Mesendoderm (in vitro differentiated cells): Measurements from ENCODE around the gene CD44. TPM values are rescaled to one million over a fixed set of nuclear protein-coding genes. Genes with fewer than 3 reads are reported as not detected.
"Not testable (repeated sequence)": the region's sequence is repeated elsewhere in the genome, so short reads cannot be mapped to it uniquely, and the experiment has no call there.

ENCODE experiments used
- DNase-seq: peaks from one replicate; pipeline ENCODE4 v3.0.0; 2013
- H2AK5ac ChIP-seq: 2 replicates; pipeline ENCODE4 v1.6.1; 2013; ENCODE audit warnings: low read length, inconsistent platforms
- H2BK120ac ChIP-seq: 2 replicates; pipeline ENCODE4 v1.6.1; 2013; ENCODE audit warnings: low read depth, mild to moderate bottlenecking, low read length, moderate library complexity, mixed read lengths
- H2BK15ac ChIP-seq: replicated peaks from 2 replicates; pipeline ENCODE4 v1.6.1; 2013; ENCODE audit warnings: low read depth, mild to moderate bottlenecking, moderate library complexity
- H2BK5ac ChIP-seq: 2 replicates; pipeline ENCODE4 v1.6.1; 2013; ENCODE audit warnings: low read length, inconsistent platforms
- H3K18ac ChIP-seq: 2 replicates; pipeline ENCODE4 v1.6.1; 2013; ENCODE audit warnings: mild to moderate bottlenecking, low read length, mixed read lengths
- H3K23ac ChIP-seq: one replicate; pipeline ENCODE4 v1.6.1; 2013; ENCODE audit warnings: low read length
- H3K27ac ChIP-seq: 2 replicates; pipeline ENCODE4 v1.5.1; 2013; ENCODE audit warnings: low read depth, mild to moderate bottlenecking, inconsistent platforms, low read length, moderate library complexity
- H3K27me3 ChIP-seq: 2 replicates; pipeline ENCODE4 v1.6.1; 2013; ENCODE audit warnings: low read length, control low read depth, mild to moderate bottlenecking, inconsistent platforms; ENCODE audit not compliant: insufficient read depth, poor library complexity
- H3K36me3 ChIP-seq: 2 replicates; pipeline ENCODE4 v1.6.1; 2013; ENCODE audit warnings: low read length, inconsistent platforms; ENCODE audit not compliant: control insufficient read depth, insufficient read depth
- H3K4ac ChIP-seq: one replicate; pipeline ENCODE4 v1.6.1; 2013; ENCODE audit warnings: low read depth, mild to moderate bottlenecking, low read length, moderate library complexity
- H3K4me1 ChIP-seq: 2 replicates; pipeline ENCODE4 v1.6.1; 2013; ENCODE audit warnings: low read depth, low read length, inconsistent platforms; ENCODE audit not compliant: control insufficient read depth
- H3K4me2 ChIP-seq: 2 replicates; pipeline ENCODE4 v1.6.1; 2013; ENCODE audit warnings: low read length
- H3K4me3 ChIP-seq: 2 replicates; pipeline ENCODE4 v1.5.1; 2013; ENCODE audit warnings: mild to moderate bottlenecking, low read length
- H3K56ac ChIP-seq: one replicate; pipeline ENCODE4 v1.6.1; 2013; ENCODE audit warnings: low read length
- H3K79me1 ChIP-seq: 2 replicates; pipeline ENCODE4 v1.6.1; 2013; ENCODE audit warnings: low read length, inconsistent platforms
- H3K79me2 ChIP-seq: 2 replicates; pipeline ENCODE4 v1.6.1; 2013; ENCODE audit warnings: mild to moderate bottlenecking, low read length; ENCODE audit not compliant: control insufficient read depth, insufficient read depth
- H3K9ac ChIP-seq: 2 replicates; pipeline ENCODE4 v1.6.1; 2013; ENCODE audit warnings: low read length, inconsistent platforms
- H4K5ac ChIP-seq: one replicate; pipeline ENCODE4 v1.6.1; 2013; ENCODE audit warnings: low read length
- H4K8ac ChIP-seq: one replicate; pipeline ENCODE4 v1.6.1; 2013; ENCODE audit warnings: low read depth, mild to moderate bottlenecking, control low read depth, low read length, moderate library complexity
- WGBS: extraction: QIAGEN DNeasy Blood & Tissue Kit; methylation state at CpG from one replicate; pipeline ENCODE4 v1.1.7; 2013; ENCODE audit warnings: low lambda C conversion rate, missing lambda C conversion rate; ENCODE audit not compliant: insufficient coverage; ENCODE audit errors: extremely low coverage; 5-methylcytosine and 5-hydroxymethylcytosine counted together
- polyA plus RNA-seq, 2 experiments: library from polyadenylated mRNA; stranded (reverse); fragments of 200-250 nt; gene quantifications; one replicate each; pipeline ENCODE4 v1.2.3, GENCODE V29; 2013

Gene CD44
- 29.0 TPM for polyA plus RNA-seq (2013, experiment 1 of 2)
- polyA plus RNA-seq (2013, experiment 2 of 2): 30.1 TPM

DNA sequence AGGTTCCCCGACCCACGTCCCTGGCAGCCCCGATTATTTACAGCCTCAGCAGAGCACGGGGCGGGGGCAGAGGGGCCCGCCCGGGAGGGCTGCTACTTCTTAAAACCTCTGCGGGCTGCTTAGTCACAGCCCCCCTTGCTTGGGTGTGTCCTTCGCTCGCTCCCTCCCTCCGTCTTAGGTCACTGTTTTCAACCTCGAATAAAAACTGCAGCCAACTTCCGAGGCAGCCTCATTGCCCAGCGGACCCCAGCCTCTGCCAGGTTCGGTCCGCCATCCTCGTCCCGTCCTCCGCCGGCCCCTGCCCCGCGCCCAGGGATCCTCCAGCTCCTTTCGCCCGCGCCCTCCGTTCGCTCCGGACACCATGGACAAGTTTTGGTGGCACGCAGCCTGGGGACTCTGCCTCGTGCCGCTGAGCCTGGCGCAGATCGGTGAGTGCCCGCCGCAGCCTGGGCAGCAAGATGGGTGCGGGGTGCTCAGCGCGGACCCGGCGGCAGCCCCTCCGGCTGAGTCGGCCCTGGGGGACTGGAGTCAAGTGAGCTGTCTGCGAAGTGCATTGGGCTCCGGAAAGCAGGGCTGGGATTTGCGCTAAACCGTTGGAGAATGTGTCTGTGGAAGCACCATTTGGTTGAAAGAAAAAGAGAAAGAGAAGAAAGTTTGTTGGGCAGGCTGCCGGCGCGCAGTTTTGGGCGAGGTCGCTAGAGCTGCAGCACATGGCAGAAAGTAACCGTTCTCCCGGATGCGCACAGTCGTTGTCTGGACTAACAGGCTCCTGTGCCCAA, at the start of gene CD44:
TSS of gene CD44 (plus strand) at position 229 of the 779 bp plus-strand sequence. CDS start at position 362, 133 bp downstream.
- Histone ChIP-seq H4K5ac (no peak within 1 kb of the TSS), H3K27ac (no peak within 1 kb of the TSS), H2AK5ac (no peak within 1 kb of the TSS), H3K18ac (no peak within 1 kb of the TSS), H3K4me1 (peaks cover 4% of the 10 kb centered on the region), H2BK120ac (no peak within 1 kb of the TSS), H2BK15ac (no peak within 1 kb of the TSS), H3K79me1 (no peaks in the 10 kb centered on the region), H3K9ac (peak within 1 kb of the TSS; percentile 77), H3K4me2 (peak within 1 kb of the TSS; percentile 85), H3K4ac (no peak within 1 kb of the TSS), H4K8ac (no peak within 1 kb of the TSS), H3K27me3 (peaks cover 7% of the 10 kb centered on the region), H3K23ac (peak within 1 kb of the TSS; percentile 20), H3K79me2 (no peaks in the 10 kb centered on the region), H3K56ac (peak within 1 kb of the TSS; percentile 80), H2BK5ac (no peak within 1 kb of the TSS), H3K36me3 (no peaks in the 10 kb centered on the region), H3K4me3 (peak within 1 kb of the TSS; percentile 44)
- WGBS: no CpG with 5 or more reads among the region's 55 CpGs
- peak; percentile 69 for DNase-seq

DNA sequence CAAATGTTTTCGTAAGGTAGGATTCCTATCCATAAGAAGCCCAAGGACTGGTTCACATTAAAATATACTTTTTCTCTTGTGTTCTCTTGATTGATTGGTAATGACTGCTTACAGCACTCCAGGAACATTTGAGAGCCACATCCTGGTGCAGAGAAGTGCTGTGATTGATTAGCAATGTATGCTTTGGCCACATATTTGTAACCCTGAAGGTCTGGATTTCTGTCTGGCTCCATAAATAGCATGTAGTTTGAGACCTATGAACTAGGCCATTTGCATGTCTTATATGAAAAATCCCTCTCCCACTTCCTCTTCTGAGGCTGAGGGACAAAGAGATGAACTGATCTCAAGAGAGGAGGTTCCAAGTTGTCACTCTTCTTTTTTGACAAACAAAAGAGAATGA, 49.3 kb upstream of the CD44 start:
- Histone ChIP-seq H3K9ac (no peak overlapping the region), H2BK15ac (no peak overlapping the region), H2BK120ac (no peak overlapping the region), H3K23ac (no peak overlapping the region), H4K8ac (no peak overlapping the region), H3K36me3 (no peaks in the 10 kb centered on the region), H3K4me3 (no peak overlapping the region), H3K79me2 (no peaks in the 10 kb centered on the region), H4K5ac (no peak overlapping the region), H3K27ac (no peak overlapping the region), H3K4ac (no peak overlapping the region), H2AK5ac (no peak overlapping the region), H3K27me3 (no peaks in the 10 kb centered on the region), H3K4me2 (no peak overlapping the region), H3K18ac (no peak overlapping the region), H3K56ac (no peak overlapping the region), H2BK5ac (no peak overlapping the region), H3K79me1 (no peaks in the 10 kb centered on the region), H3K4me1 (no peaks in the 10 kb centered on the region)
- no CpG with 5 or more reads among the region's 1 CpG for WGBS
- DNase-seq: no peak

DNA sequence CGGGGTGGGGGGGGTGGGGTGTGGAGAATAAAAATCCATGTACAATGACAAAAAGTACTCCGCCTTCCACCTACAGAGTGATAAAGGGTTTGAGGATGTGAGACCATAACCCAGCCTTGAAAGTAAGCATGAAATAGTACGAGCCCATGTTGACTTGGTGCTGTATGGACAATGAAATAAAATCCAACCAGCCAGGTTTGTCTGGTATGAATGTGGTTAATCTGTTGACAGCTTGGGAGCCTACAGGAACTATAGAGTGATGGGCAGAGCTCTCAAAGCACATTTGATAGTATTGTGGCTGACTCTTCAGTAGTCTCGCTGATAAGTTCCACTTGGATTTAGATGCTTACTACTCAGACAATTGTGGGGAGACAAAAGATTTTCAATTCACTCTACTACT, 48.8 kb upstream of the CD44 start:
- Histone ChIP-seq H2BK120ac (no peak overlapping the region), H3K9ac (no peak overlapping the region), H3K23ac (no peak overlapping the region), H4K5ac (no peak overlapping the region), H2AK5ac (no peak overlapping the region), H3K79me1 (no peaks in the 10 kb centered on the region), H3K79me2 (no peaks in the 10 kb centered on the region), H3K56ac (no peak overlapping the region), H3K36me3 (no peaks in the 10 kb centered on the region), H4K8ac (no peak overlapping the region), H3K4me3 (no peak overlapping the region), H3K4me1 (no peaks in the 10 kb centered on the region), H2BK5ac (no peak overlapping the region), H3K4ac (no peak overlapping the region), H3K18ac (no peak overlapping the region), H3K27ac (no peak overlapping the region), H3K27me3 (no peaks in the 10 kb centered on the region), H3K4me2 (no peak overlapping the region), H2BK15ac (no peak overlapping the region)
- no peak for DNase-seq
- WGBS: no CpG with 5 or more reads among the region's 4 CpGs

DNA sequence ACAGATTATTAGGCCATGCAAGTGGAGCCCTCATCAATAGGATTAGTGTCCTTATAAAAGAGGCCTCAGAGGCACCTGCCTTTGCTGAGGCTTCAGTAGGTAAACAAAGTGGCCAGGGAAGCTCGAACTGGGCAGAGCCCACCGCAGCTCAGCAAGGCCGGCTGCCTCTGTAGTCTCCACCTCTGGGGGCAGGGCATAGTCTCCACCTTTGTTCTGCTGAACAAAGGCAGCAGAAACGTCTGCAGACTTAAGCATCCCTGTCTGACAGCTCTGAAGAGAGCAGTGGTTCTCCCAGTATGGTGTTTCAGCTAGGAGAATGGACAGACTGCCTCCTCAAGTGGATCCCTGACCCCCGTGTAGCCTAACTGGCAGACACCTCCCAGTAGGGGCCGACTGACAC, 48.0 kb upstream of the CD44 start:
- not testable (repeated sequence) for H2BK15ac ChIP-seq, H2AK5ac ChIP-seq, H4K5ac ChIP-seq, DNase-seq, H3K27ac ChIP-seq, H3K4me3 ChIP-seq, H3K4me1 ChIP-seq, H2BK120ac ChIP-seq, H3K79me2 ChIP-seq, H3K23ac ChIP-seq, H3K4ac ChIP-seq, H3K4me2 ChIP-seq, H3K9ac ChIP-seq, H4K8ac ChIP-seq, H3K27me3 ChIP-seq, H3K36me3 ChIP-seq, H3K79me1 ChIP-seq, H3K18ac ChIP-seq, H2BK5ac ChIP-seq, H3K56ac ChIP-seq
- WGBS: no CpG with 5 or more reads among the region's 6 CpGs

DNA sequence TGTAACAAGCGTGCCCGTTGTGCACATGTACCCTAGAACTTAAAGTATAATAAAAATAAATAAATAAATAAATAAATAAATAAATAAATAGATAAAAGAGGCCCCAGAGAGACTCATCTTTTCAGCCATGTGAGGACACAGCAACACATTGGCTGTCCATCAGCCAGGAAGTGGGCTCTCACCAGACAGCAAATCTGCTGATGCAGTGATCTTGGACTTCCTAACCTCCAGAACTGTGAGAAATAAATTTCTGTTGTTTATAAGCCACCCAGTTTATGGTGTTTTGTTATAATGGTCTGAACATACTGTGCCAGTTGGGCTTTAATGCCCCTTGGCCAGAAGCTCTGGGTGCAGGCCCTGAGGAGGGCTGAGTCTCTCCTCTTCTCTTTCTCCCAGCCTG, 42.2 kb upstream of the CD44 start:
- no peaks in the 10 kb centered on the region for H3K4me1 ChIP-seq
- H2BK15ac ChIP-seq: no peak overlapping the region
- no peak overlapping the region for H2AK5ac ChIP-seq
- H2BK120ac ChIP-seq: no peak overlapping the region
- no peak overlapping the region for H3K4me3 ChIP-seq
- no peak overlapping the region for H2BK5ac ChIP-seq
- no peak overlapping the region for H3K23ac ChIP-seq
- H4K8ac ChIP-seq: no peak overlapping the region
- H3K36me3 ChIP-seq: no peaks in the 10 kb centered on the region
- no peaks in the 10 kb centered on the region for H3K27me3 ChIP-seq
- no CpG with 5 or more reads among the region's 2 CpGs for WGBS
- no peak overlapping the region for H3K27ac ChIP-seq
- H3K56ac ChIP-seq: no peak overlapping the region
- no peak overlapping the region for H3K9ac ChIP-seq
- no peak overlapping the region for H3K4ac ChIP-seq
- H3K79me2 ChIP-seq: no peaks in the 10 kb centered on the region
- H4K5ac ChIP-seq: no peak overlapping the region
- H3K18ac ChIP-seq: no peak overlapping the region
- no peak overlapping the region for H3K4me2 ChIP-seq
- DNase-seq: no peak
- H3K79me1 ChIP-seq: no peaks in the 10 kb centered on the region
